ENCODE results near the gene CPXM1.
"Not testable (repeated sequence)": the region's sequence is repeated elsewhere in the genome, so short reads cannot be mapped to it uniquely, and the experiment has no call there.

CPXM1 gene

GRCh38 chr20:2799688-2800520 lies 523 bp downstream of the CPXM1 start:
- DNase-seq (ENCODE audit: low spot score) = no peak

DNA sequence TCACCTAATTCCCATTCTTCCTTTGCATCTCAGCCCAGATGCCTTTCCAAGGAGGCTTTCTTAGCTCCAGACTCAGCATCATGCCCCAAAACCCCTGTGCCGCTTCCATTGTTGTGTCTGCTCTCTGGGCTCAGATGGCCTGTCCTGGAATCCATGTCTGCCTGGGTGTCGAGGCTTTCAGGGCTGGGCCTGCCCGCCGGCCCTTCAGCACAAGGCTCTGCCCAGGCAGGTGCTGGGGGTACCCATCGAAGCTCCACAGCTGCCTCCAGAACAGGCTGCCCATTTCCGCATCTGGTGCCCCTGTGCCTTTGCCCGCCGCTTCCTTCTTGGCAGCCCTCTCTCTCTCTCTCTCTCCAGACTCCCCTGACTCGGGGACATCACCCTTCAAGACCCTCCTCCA lies 1.2 kb downstream of the CPXM1 start:
- DNase-seq (ENCODE audit: low spot score) = no peak

DNA sequence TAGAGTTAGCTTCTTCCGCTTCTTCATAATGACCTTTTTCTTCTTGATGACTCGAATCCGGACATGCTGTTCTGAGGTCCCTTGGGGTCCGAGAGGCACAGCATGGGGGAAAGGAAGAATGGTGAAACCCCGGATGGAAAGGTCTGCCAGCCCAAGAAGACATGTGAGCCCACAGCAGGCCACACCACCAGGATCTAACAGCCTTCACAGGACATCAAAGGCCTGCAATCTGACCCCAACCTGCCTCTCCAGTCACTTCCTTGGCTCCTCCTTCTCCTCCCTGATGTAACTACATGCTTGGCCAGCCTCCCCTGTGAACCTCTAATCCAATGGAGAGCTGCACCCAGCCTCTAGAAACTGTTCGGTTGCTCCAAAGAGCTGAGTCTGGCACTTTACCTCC lies 1.6 kb downstream of the CPXM1 start:
- DNase-seq (ENCODE audit: low spot score) = no peak

- DNase-seq (ENCODE audit: low spot score) = no peak
These were observed 2.2 kb downstream of the CPXM1 start for GRCh38 chr20:2798095-2798805.

DNA sequence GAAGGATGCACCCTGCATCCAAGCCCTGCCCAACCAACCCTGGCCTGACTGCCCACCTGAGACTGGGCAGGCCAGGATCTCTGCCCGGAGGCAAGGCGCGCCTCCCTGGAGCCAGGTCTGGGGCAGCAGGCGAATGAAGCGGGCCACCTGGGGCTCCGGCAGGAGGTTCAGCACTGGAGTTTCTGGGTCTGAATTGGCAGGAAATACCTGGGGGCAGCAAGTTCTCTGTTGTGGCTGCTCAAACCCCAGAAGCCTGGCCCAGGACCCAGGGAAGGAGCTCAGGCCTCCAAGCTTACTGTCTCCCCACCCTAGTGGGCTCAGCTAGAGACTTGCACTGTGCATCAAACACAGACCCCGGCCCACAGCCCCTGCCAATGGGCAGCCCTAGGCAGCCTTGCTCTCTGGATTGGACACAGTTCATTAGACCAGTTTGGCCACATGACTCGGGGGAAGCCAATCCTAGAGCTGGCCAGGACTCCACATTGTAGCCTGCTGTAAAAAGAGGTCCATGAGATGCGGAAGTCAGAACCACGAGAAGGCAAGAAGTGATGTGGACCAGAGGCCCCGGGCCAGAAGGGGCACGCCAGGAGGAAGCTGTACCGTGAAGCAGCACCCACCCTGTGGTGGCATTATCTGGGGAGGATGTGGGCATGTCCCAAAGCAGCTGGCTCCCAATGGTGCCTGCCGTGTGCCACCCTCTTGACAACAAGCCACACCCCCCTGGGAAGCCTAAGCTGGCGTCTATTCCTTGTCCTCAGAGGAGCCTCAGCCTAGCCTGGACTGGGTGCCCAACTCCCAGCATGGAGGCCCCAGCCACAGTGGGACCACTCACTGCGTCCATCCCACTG lies 3.1 kb downstream of the CPXM1 start:
- no peak for DNase-seq (ENCODE audit: low spot score)

GRCh38 chr20:2796011-2796660 lies 4.3 kb downstream of the CPXM1 start:
- DNase-seq (ENCODE audit: low spot score) = no peak

- no peak for DNase-seq (ENCODE audit: low spot score)
These were observed 5.0 kb downstream of the CPXM1 start for GRCh38 chr20:2795451-2795850.

GRCh38 chr20:2794866-2795447 lies 5.5 kb downstream of the CPXM1 start:
- DNase-seq (ENCODE audit: low spot score) = no peak

- DNase-seq (ENCODE audit: low spot score) = no peak
These were observed 6.2 kb downstream of the CPXM1 start for GRCh38 chr20:2794202-2794748.

DNA sequence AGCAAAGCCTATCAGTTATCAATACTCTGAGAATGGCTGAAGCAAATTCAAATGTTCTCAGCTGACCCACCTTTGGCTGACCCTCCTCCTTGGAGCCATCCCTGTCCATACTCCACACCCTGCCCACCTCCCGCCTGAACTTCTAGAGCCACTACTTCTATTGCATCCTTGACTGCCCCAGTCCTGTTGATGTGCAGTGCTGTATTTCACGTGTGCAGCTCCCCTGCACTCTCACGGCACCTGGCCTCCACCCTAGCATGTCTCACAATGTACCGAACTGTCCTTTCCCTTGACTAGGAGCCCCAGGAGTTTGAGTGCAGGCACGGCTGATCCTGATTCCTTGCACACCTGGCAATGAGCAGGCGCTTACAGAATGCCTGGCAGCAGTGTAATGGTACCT lies 7.0 kb downstream of the CPXM1 start:
- DNase-seq (ENCODE audit: low spot score) = no peak

GRCh38 chr20:2783908-2784566 lies 16.4 kb downstream of the CPXM1 start:
- no peak for DNase-seq (ENCODE audit: low spot score)

GRCh38 chr20:2780948-2781347 lies 19.5 kb downstream of the CPXM1 start:
- no peak for DNase-seq (ENCODE audit: low spot score)

GRCh38 chr20:2778602-2779321 lies 21.7 kb downstream of the CPXM1 start:
- DNase-seq (ENCODE audit: low spot score) = no peak

DNA sequence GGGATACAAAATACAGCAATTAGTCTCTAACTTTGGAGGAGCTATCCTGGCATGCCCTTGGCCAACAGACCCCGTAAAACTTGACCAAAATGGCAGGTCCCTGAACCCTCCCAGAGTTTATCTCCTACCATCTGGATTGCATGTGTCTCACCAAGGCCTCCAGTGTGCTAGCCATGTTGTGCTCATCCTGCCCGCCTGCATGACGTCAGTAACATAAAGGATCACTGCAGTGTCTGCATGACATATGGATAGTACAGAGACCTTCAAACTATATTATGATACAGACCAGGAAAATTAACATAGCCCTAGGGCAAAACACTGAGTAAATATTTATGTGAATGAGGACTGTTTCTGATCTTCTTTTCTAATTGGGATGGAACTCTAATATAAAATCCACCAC lies 25.3 kb downstream of the CPXM1 start:
- DNase-seq (ENCODE audit: low spot score) = no peak

DNA sequence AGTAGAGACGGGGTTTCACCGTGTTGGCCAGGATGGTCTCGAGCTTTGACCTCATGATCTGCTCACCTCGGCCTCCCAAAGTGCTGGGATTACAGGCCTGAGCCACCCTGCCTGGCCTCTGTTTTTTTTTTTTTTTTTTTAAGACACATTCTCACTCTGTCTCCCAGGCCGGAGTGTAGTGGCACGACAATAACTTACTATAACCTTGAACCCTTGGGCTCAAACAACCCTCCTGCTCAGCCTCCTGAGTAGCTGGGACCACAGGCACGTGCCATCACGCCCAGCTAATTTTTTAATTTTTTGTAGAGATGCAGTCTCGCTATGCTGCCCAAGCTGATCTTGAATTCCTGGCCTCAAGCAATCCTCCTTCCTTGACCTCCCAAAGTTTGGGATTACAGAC lies 26.6 kb downstream of the CPXM1 start:
- DNase-seq (ENCODE audit: low spot score) = no peak

DNA sequence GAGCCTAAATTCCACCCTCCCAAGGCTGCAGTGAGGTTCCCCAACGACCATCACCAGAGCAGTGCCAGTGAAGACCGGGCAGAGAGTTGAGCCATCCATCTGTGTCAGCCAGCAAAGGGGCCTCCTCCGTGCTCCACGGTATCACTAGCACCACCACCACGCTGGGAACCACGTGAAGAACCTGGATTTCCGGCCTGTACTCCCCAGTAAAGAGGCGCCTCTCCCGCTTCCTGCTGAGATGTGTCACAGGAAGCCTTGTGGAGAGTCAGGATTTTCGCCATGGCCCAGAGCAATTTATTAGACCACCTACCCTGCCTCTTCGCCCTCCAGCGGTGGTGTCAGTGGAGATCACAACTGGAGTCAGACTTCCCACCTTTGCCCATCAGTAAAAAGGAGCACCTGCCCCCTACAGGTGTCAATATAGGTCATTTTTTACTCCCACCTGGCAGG lies 28.8 kb downstream of the CPXM1 start:
- DNase-seq (ENCODE audit: low spot score) = no peak

DNA sequence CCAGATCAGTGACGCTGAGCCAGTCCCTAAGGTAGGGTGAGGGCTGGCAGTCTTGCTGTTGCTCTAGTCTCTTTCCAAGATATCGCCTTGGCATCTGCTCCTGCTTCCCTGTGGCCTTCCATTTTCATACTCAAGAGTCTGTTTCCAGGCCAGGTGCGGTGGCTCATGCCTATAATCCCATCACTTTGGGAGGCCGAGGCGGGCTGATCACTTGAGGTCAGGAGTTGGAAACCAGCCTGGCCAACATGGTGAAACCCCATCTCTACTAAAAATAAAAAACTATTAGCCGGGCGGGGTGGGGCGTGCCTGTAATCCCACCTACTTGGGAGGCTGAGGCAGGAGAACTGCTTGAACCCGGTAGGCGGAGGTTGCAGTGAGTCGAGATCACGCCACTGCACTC lies 30.3 kb downstream of the CPXM1 start:
- DNase-seq (ENCODE audit: low spot score) = not testable (repeated sequence)

- no peak for DNase-seq (ENCODE audit: low spot score)
These were observed 31.8 kb downstream of the CPXM1 start for GRCh38 chr20:2768632-2769015.

GRCh38 chr20:2767768-2768631 lies 32.4 kb downstream of the CPXM1 start:
- no peak for DNase-seq (ENCODE audit: low spot score)

Measured in COLO829 (cell line).